ENCODE results near the gene CFD. TPM values are rescaled to one million over a fixed set of nuclear protein-coding genes. Genes with fewer than 3 reads are reported as not detected.
"Not testable (repeated sequence)": the region's sequence is repeated elsewhere in the genome, so short reads cannot be mapped to it uniquely, and the experiment has no call there.

CFD gene
- total and polyA plus RNA-seq, 4 donors: 4.5 to 20.2 (median 13.6) TPM

GRCh38 chr19:816500-816857, 43.0 kb upstream of the CFD start:
- Histone ChIP-seq H3K36me3 (ENCODE audit: control insufficient read depth in 4 of 4, insufficient read depth in 3 of 4, low read depth in 1 of 4, low read length in 3 of 4) (peaks cover 0 to 7% (median 6%) of the 10 kb centered on the region in 4 donors), H3K9ac (ENCODE audit: low read depth in 1 of 2, low read length in 2 of 2) (no peak overlapping the region), H3K4me1 (ENCODE audit: control insufficient read depth in 4 of 4, insufficient read depth in 4 of 4, low read length in 3 of 4) (peaks cover 0 to 5% (median 0%) of the 10 kb centered on the region in 4 donors), H3K9me3 (ENCODE audit: control insufficient read depth in 4 of 4, low read length in 3 of 4) (no peaks in the 10 kb centered on the region), H3K27ac (ENCODE audit: low read depth in 1 of 2, low read length in 2 of 2) (no peak overlapping the region), H3K27me3 (ENCODE audit: control insufficient read depth in 4 of 4, insufficient read depth in 4 of 4, low read length in 3 of 4) (no peaks in the 10 kb centered on the region), H3K4me3 (ENCODE audit: low read depth in 1 of 3, low read length in 3 of 3) (no peak overlapping the region)
- DNase-seq (ENCODE audit: low spot score): no peak
- WGBS: 95% methylated on average over 2 of the region's 2 CpGs
- TF ChIP-seq NR2F2 (IDR thresholded peaks at IDR 0.05): no peak

- not testable (repeated sequence) for H3K36me3 ChIP-seq (ENCODE audit: control insufficient read depth in 4 of 4, insufficient read depth in 3 of 4, low read depth in 1 of 4, low read length in 3 of 4); H3K4me1 ChIP-seq (ENCODE audit: control insufficient read depth in 4 of 4, insufficient read depth in 4 of 4, low read length in 3 of 4); H3K27ac ChIP-seq (ENCODE audit: low read depth in 1 of 2, low read length in 2 of 2); H3K9ac ChIP-seq (ENCODE audit: low read depth in 1 of 2, low read length in 2 of 2); H3K4me3 ChIP-seq (ENCODE audit: low read depth in 1 of 3, low read length in 3 of 3); DNase-seq (ENCODE audit: low spot score); H3K27me3 ChIP-seq (ENCODE audit: control insufficient read depth in 4 of 4, insufficient read depth in 4 of 4, low read length in 3 of 4); H3K9me3 ChIP-seq (ENCODE audit: control insufficient read depth in 4 of 4, low read length in 3 of 4)
- WGBS: 97% methylated on average over 5 of the region's 5 CpGs
Observed at GRCh38 chr19:820212-820611, 39.3 kb upstream of the CFD start.

GRCh38 chr19:821231-821824, 38.1 kb upstream of the CFD start:
- H3K9ac ChIP-seq (ENCODE audit: low read depth in 1 of 2, low read length in 2 of 2): no peak overlapping the region
- no peak for DNase-seq (ENCODE audit: low spot score)
- peaks cover 0 to 8% (median 0%) of the 10 kb centered on the region in 4 donors for H3K4me1 ChIP-seq (ENCODE audit: control insufficient read depth in 4 of 4, insufficient read depth in 4 of 4, low read length in 3 of 4)
- H3K27me3 ChIP-seq (ENCODE audit: control insufficient read depth in 4 of 4, insufficient read depth in 4 of 4, low read length in 3 of 4): peaks cover 0 to 6% (median 1%) of the 10 kb centered on the region in 4 donors
- H3K9me3 ChIP-seq (ENCODE audit: control insufficient read depth in 4 of 4, low read length in 3 of 4): no peaks in the 10 kb centered on the region
- peak overlapping the region in 1 of 3 donors; percentile 45 for H3K4me3 ChIP-seq (ENCODE audit: low read depth in 1 of 3, low read length in 3 of 3)
- H3K27ac ChIP-seq (ENCODE audit: low read depth in 1 of 2, low read length in 2 of 2): no peak overlapping the region
- 3% methylated on average over 64 of the region's 64 CpGs for WGBS
- TF ChIP-seq RXRA (IDR thresholded peaks at IDR 0.05): no peak
- TF ChIP-seq FOXA2 (IDR thresholded peaks at IDR 0.05): no peak
- no peak for TF ChIP-seq CTCF (IDR thresholded peaks at IDR 0.05; ENCODE audit: low read depth, low read length, missing input control)
- no peak for TF ChIP-seq REST (IDR thresholded peaks at IDR 0.05)
- TF ChIP-seq FOXA1 (IDR thresholded peaks at IDR 0.05): no peak
- TF ChIP-seq SP1 (IDR thresholded peaks at IDR 0.05): no peak
- TF ChIP-seq YY1 (IDR thresholded peaks at IDR 0.05): no peak
- TF ChIP-seq MAX (IDR thresholded peaks at IDR 0.05): no peak
- TF ChIP-seq HNF4A (conservative IDR thresholded peaks at IDR 0.05): no peak
- no peak for TF ChIP-seq HNF4G (IDR thresholded peaks at IDR 0.05)
- TF ChIP-seq ATF3 (IDR thresholded peaks at IDR 0.05): no peak
- H3K36me3 ChIP-seq (ENCODE audit: control insufficient read depth in 4 of 4, insufficient read depth in 3 of 4, low read depth in 1 of 4, low read length in 3 of 4): no peaks in the 10 kb centered on the region
